GM19452 (cell line): Measurements from ENCODE around the gene ZNF692.
A peak's percentile ranks its signal among the peaks of the same experiment; 100 is the strongest.

Source experiments
- ATAC-seq: cut with Tn5 transposase; IDR thresholded peaks from one replicate; pipeline ENCODE4 v1.9.1; 2021; ENCODE audit not compliant: unreplicated experiment

ZNF692 gene

GRCh38 chr1:248825909-248826760 lies 32.8 kb downstream of the ZNF692 start, which contains the start of gene SH3BP5L:
Gene SH3BP5L (minus strand): TSS chr1:248825915. CDS start chr1:248824935, 980 bp downstream.
- peak; percentile 91 for ATAC-seq

GRCh38 chr1:248825573-248825908 lies 33.3 kb downstream of the ZNF692 start:
- ATAC-seq, result peak; percentile 6

GRCh38 chr1:248825136-248825535 lies 33.7 kb downstream of the ZNF692 start:
- ATAC-seq, result no peak

- ATAC-seq, result no peak
These were observed 34.2 kb downstream of the ZNF692 start for GRCh38 chr1:248824701-248825100.

GRCh38 chr1:248824301-248824700 lies 34.6 kb downstream of the ZNF692 start:
- ATAC-seq, result no peak

GRCh38 chr1:248823517-248824001 lies 35.3 kb downstream of the ZNF692 start:
- no peak for ATAC-seq

GRCh38 chr1:248822148-248823032 lies 36.5 kb downstream of the ZNF692 start:
- ATAC-seq, result no peak

- ATAC-seq, result no peak
These were observed 37.2 kb downstream of the ZNF692 start for GRCh38 chr1:248821641-248822040.

GRCh38 chr1:248821101-248821500 lies 37.8 kb downstream of the ZNF692 start:
- ATAC-seq, result no peak

- no peak for ATAC-seq
These were observed 38.8 kb downstream of the ZNF692 start for GRCh38 chr1:248820041-248820585.

GRCh38 chr1:248818505-248819374 lies 40.1 kb downstream of the ZNF692 start:
- no peak for ATAC-seq

- no peak for ATAC-seq
These were observed 41.8 kb downstream of the ZNF692 start for GRCh38 chr1:248817065-248817464.

GRCh38 chr1:248816042-248816851 lies 42.6 kb downstream of the ZNF692 start:
- no peak for ATAC-seq

GRCh38 chr1:248815407-248816034 lies 43.4 kb downstream of the ZNF692 start:
- no peak for ATAC-seq

GRCh38 chr1:248814351-248814750 lies 44.5 kb downstream of the ZNF692 start:
- no peak for ATAC-seq

GRCh38 chr1:248813546-248813945 lies 45.3 kb downstream of the ZNF692 start:
- ATAC-seq, result no peak

- no peak for ATAC-seq
These were observed 46.0 kb downstream of the ZNF692 start for GRCh38 chr1:248812736-248813425.
